Cerebellar cortex (tissue), 1 donor: ENCODE results near the gene NSG1.

ENCODE experiments used
- DNase-seq: peaks from one replicate; pipeline ENCODE4 v3.0.0-alpha.2; 2015; ENCODE audit warnings: low spot score

NSG1 gene

GRCh38 chr4:4374388-4375098 lies 12.4 kb upstream of the NSG1 start:
- no peak for DNase-seq

- DNase-seq = no peak
Observed at GRCh38 chr4:4376074-4376473, 10.8 kb upstream of the NSG1 start.

- DNase-seq = no peak
Observed at GRCh38 chr4:4377191-4377590, 9.7 kb upstream of the NSG1 start.

- no peak for DNase-seq
Observed at GRCh38 chr4:4377732-4378460, 9.0 kb upstream of the NSG1 start.

- DNase-seq = no peak
Observed at GRCh38 chr4:4379540-4380087, 7.3 kb upstream of the NSG1 start.

GRCh38 chr4:4383085-4383484 lies 3.8 kb upstream of the NSG1 start:
- DNase-seq = no peak

- DNase-seq = peak; percentile 78
Observed at GRCh38 chr4:4384837-4385236, 2.1 kb upstream of the NSG1 start.

- no peak for DNase-seq
Observed at GRCh38 chr4:4385729-4386295, 1.1 kb upstream of the NSG1 start.

- DNase-seq = peak; percentile 31
Observed at GRCh38 chr4:4386296-4386735, 586 bp upstream of the NSG1 start.

- DNase-seq = peak; percentile 52
Observed at GRCh38 chr4:4387531-4388310, 819 bp downstream of the NSG1 start.

- DNase-seq = peak; percentile 43
Observed at GRCh38 chr4:4388311-4388790, 1.4 kb downstream of the NSG1 start.

GRCh38 chr4:4388836-4389575 lies 2.1 kb downstream of the NSG1 start:
- peak; percentile 92 for DNase-seq

- no peak for DNase-seq
Observed at GRCh38 chr4:4390046-4390445, 3.1 kb downstream of the NSG1 start.

GRCh38 chr4:4390515-4391240 lies 3.8 kb downstream of the NSG1 start:
- no peak for DNase-seq

- DNase-seq = no peak
Observed at GRCh38 chr4:4391866-4392265, 5.0 kb downstream of the NSG1 start.

GRCh38 chr4:4392501-4393183 lies 5.7 kb downstream of the NSG1 start:
- no peak for DNase-seq

- DNase-seq = no peak
Observed at GRCh38 chr4:4394644-4395043, 7.7 kb downstream of the NSG1 start.

GRCh38 chr4:4395371-4395770 lies 8.5 kb downstream of the NSG1 start:
- no peak for DNase-seq

GRCh38 chr4:4395849-4396627 lies 9.1 kb downstream of the NSG1 start:
- DNase-seq = peak; percentile 42
